ENCODE data around the gene UBE2G1.

DNA sequence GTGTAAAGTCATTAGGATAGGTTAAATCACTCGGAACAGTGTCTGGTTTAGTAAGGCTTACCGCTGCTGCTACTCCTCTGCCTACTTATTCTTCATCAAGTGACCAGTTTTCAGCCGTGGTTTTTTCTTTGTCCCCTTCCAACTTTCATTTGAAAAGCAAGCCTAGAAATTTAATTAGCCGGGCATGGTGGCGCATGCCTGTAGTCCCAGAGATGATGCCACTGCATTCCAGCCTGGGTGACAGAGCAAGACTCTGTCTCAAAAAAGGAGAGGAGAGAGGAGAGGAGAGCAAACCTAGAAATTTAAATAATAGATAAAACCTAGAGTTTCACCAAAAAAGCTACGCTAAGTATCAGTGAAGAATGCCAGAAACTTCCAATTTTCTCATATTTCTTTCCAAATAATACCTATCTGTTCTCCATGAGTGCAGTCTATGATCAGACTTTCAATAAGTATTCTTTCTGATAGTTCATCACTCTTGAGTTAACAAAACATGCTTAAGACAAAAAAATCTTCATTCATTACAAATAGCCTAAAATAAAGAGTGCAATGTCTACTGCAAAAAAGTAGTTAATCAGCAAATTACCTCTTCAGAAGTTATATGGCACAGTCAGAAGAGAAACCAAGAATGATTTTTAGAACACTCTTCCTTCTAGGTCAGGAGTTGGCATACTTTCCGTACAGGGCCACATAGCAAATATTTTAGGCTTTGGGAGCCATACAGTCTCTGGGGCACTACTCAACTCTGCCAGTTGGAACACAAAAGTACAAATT lies 117.8 kb downstream of the UBE2G1 start:
- TF ChIP-seq, protein P1, sequence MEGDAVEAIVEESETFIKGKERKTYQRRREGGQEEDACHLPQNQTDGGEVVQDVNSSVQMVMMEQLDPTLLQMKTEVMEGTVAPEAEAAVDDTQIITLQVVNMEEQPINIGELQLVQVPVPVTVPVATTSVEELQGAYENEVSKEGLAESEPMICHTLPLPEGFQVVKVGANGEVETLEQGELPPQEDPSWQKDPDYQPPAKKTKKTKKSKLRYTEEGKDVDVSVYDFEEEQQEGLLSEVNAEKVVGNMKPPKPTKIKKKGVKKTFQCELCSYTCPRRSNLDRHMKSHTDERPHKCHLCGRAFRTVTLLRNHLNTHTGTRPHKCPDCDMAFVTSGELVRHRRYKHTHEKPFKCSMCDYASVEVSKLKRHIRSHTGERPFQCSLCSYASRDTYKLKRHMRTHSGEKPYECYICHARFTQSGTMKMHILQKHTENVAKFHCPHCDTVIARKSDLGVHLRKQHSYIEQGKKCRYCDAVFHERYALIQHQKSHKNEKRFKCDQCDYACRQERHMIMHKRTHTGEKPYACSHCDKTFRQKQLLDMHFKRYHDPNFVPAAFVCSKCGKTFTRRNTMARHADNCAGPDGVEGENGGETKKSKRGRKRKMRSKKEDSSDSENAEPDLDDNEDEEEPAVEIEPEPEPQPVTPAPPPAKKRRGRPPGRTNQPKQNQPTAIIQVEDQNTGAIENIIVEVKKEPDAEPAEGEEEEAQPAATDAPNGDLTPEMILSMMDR (IDR thresholded peaks at IDR 0.05; ENCODE audit: poor library complexity, severe bottlenecking) = no peak
- TF ChIP-seq EZH2 (IDR thresholded peaks at IDR 0.05; ENCODE audit: borderline replicate concordance, insufficient read depth, low read length, poor library complexity, severe bottlenecking) (no peak), EP300 (conservative IDR thresholded peaks at IDR 0.05; ENCODE audit: poor library complexity, severe bottlenecking) (no peak), POLR2AphosphoS5 (IDR thresholded peaks at IDR 0.05) (no peak), REST (IDR thresholded peaks at IDR 0.05; ENCODE audit: borderline replicate concordance) (no peak), TAF1 (IDR thresholded peaks at IDR 0.05; ENCODE audit: low read depth) (no peak), MXI1 (conservative IDR thresholded peaks at IDR 0.05; ENCODE audit: poor library complexity, severe bottlenecking) (no peak)

Data from neural cell (in vitro differentiated cells).